B cell (primary cell): Measurements from ENCODE around the gene EPHB1. TPM values are rescaled to one million over a fixed set of nuclear protein-coding genes. Genes with fewer than 3 reads are reported as not detected.

Experiments
- ATAC-seq: fragments of 200-7000 bp; cut with Tn5 transposase; one replicate; pipeline ENCODE4 v1.10.0; 2021; ENCODE audit warnings: low read depth, mild to moderate bottlenecking, moderate number of reproducible peaks, moderate library complexity
- CTCF ChIA-PET: fragments of 350-600 bp; sonication (Branson Sonifier 250); formaldehyde crosslinking; loops from one replicate; lab custom pipeline; 2021; ENCODE audit warnings: antibody characterized with exemption, inconsistent platforms; lab: Charles Lee
- POLR2A ChIA-PET: fragments of 350-600 bp; sonication (Branson Sonifier 250); formaldehyde crosslinking; loops from one replicate; lab custom pipeline; 2021; ENCODE audit warnings: antibody characterized with exemption; lab: Charles Lee
- DNase-seq: peaks from one replicate; pipeline ENCODE4 v3.0.0; 2013
- H2AFZ ChIP-seq: 2 replicates; pipeline ENCODE4 v1.6.1; 2012; ENCODE audit warnings: mild to moderate bottlenecking, low read depth, low read length; ENCODE audit not compliant: insufficient read depth, poor library complexity, severe bottlenecking
- H3K27ac ChIP-seq, 2 donors: 1 replicate in 1 of 2; 2 replicates in 1 of 2; pipeline ENCODE4 v1.5.1; 2012 to 2013; ENCODE audit warnings: low read length in 2 of 2, mild to moderate bottlenecking in 2 of 2, moderate library complexity in 1 of 2
- H3K27me3 ChIP-seq, 4 experiments: fragments of 200-600 bp in 1 of 4; sonication (generic) in 1 of 4; replicated peaks in 1 of 4; 1 replicate in 2 of 4; 2 replicates in 2 of 4; pipeline versions ENCODE4 v1.6.1 to v1.7.0; 2013 to 2016; ENCODE audit warnings: low read length in 3 of 4, mild to moderate bottlenecking in 2 of 4, mixed read lengths in 1 of 4, moderate library complexity in 1 of 4; ENCODE audit not compliant: insufficient read depth in 4 of 4, control insufficient read depth in 3 of 4; ENCODE audit errors: control extremely low read depth in 1 of 4
- H3K36me3 ChIP-seq, 2 experiments: replicated peaks in 1 of 2; 1 replicate in 1 of 2; 2 replicates in 1 of 2; pipeline versions ENCODE4 v1.6.1 to v1.7.1; 2013; ENCODE audit warnings: low read length in 1 of 2; ENCODE audit not compliant: insufficient read depth in 2 of 2, control insufficient read depth in 1 of 2; ENCODE audit errors: control extremely low read depth in 1 of 2, extremely low read depth in 1 of 2
- H3K4me1 ChIP-seq, 2 donors: fragments of 200-600 bp in 1 of 2; sonication (generic) in 1 of 2; 1 replicate in 1 of 2; 2 replicates in 1 of 2; pipeline versions ENCODE4 v1.5.1 to v1.6.1; 2013 to 2017; ENCODE audit warnings: low read length in 2 of 2; ENCODE audit not compliant: control insufficient read depth in 2 of 2, insufficient read depth in 2 of 2
- H3K4me2 ChIP-seq: replicated peaks from 2 replicates; pipeline ENCODE3; 2012; ENCODE audit warnings: mild to moderate bottlenecking, low read depth, low read length; ENCODE audit not compliant: poor library complexity, severe bottlenecking
- H3K4me3 ChIP-seq, 5 experiments: fragments of 200-600 bp in 1 of 5; sonication (generic) in 1 of 5; 1 replicate in 3 of 5; 2 replicates in 2 of 5; pipeline versions ENCODE4 v1.5.1 to v1.7.0; 2011 to 2016; ENCODE audit warnings: low read length in 4 of 5, mild to moderate bottlenecking in 4 of 5, low read depth in 2 of 5, control low read depth in 1 of 5, moderate library complexity in 1 of 5; ENCODE audit not compliant: insufficient read depth in 1 of 5; ENCODE audit errors: control extremely low read depth in 1 of 5, extremely low read depth in 1 of 5
- H3K79me2 ChIP-seq: fragments of 200-600 bp; sonication (generic); one replicate; pipeline ENCODE4 v1.6.0; 2016; ENCODE audit warnings: low read length; ENCODE audit not compliant: control insufficient read depth, insufficient read depth
- H3K9ac ChIP-seq: fragments of 200-600 bp; sonication (generic); 2 replicates; pipeline ENCODE4 v1.6.1; 2017; ENCODE audit warnings: mild to moderate bottlenecking, low read length, moderate library complexity
- H3K9me3 ChIP-seq, 3 donors: one replicate each; pipeline versions ENCODE4 v1.6.1 to v1.7.1; 2013; ENCODE audit warnings: low read length in 2 of 3; ENCODE audit not compliant: control insufficient read depth in 2 of 3, insufficient read depth in 1 of 3; ENCODE audit errors: control extremely low read depth in 1 of 3
- H4K20me1 ChIP-seq: 2 replicates; pipeline ENCODE4 v1.6.0; 2012; ENCODE audit warnings: mild to moderate bottlenecking, low read length; ENCODE audit not compliant: insufficient read depth, control insufficient read depth, poor library complexity, severe bottlenecking
- H3K27ac Mint-ChIP-seq: one replicate; pipeline ENCODE4 v1.8.0; 2021; ENCODE audit warnings: mixed read lengths
- H3K27me3 Mint-ChIP-seq: one replicate; pipeline ENCODE4 v1.8.0; 2021; ENCODE audit warnings: mixed read lengths
- H3K4me1 Mint-ChIP-seq: one replicate; pipeline ENCODE4 v1.8.0; 2021; ENCODE audit warnings: mixed read lengths
- H3K4me3 Mint-ChIP-seq: one replicate; pipeline ENCODE4 v1.8.0; 2021; ENCODE audit warnings: mixed read lengths
- H3K9me3 Mint-ChIP-seq: one replicate; pipeline ENCODE4 v1.8.0; 2022; ENCODE audit warnings: mixed read lengths; ENCODE audit not compliant: insufficient read depth
- CTCF ChIP-seq: fragments of 200-600 bp; IDR thresholded peaks from one replicate; pipeline ENCODE4 v1.8.0; 2022; ENCODE audit warnings: antibody characterized with exemption, mild to moderate bottlenecking
- EZH2 ChIP-seq: IDR thresholded peaks from 2 replicates; pipeline ENCODE4 v1.6.1; 2012; ENCODE audit warnings: borderline replicate concordance, low read depth, mild to moderate bottlenecking, moderate library complexity, low read length; ENCODE audit not compliant: insufficient read depth, poor library complexity, severe bottlenecking
- WGBS: methylation state at CpG from one replicate; pipeline ENCODE4 v1.1.5; 2013; ENCODE audit warnings: missing lambda C conversion rate; ENCODE audit not compliant: insufficient coverage; 5-methylcytosine and 5-hydroxymethylcytosine counted together
- intact Hi-C: fragments of 100-400 bp; cut with micrococcal nuclease; formaldehyde crosslinking; loops from one replicate; pipeline ENCODE4 v1.10.0; 2022
- polyA plus RNA-seq: library from polyadenylated mRNA; depleted of rRNA; stranded (reverse); fragments of >200 nt; gene quantifications from 2 replicates; pipeline ENCODE4 v1.2.3, GENCODE V29; 2012
- total RNA-seq, 2 donors: library from RNA; stranded (reverse); fragments of 120-200 nt in 1 of 2; gene quantifications; 1 replicate in 1 of 2; 2 replicates in 1 of 2; pipeline versions ENCODE4 v1.2.3 to v1.2.4, GENCODE V29; 2013 to 2022

The EPHB1 gene
- total and polyA plus RNA-seq, 2 donors (not counting 1 experiment from before 2014, with no cell fraction given) = 0.01 TPM; not detected in 1

GRCh38 chr3:135235541-135235940 lies 440.5 kb downstream of the EPHB1 start:
- no peak for DNase-seq
- ATAC-seq = no peak
- ChIA-PET CTCF (no interaction called here), POLR2A (no interaction called here)
- Histone ChIP-seq H3K4me3 (no peak overlapping the region), H3K79me2 (no peaks in the 10 kb centered on the region), H3K9ac (no peak overlapping the region), H3K4me2 (no peak overlapping the region), H3K4me1 (no peaks in the 10 kb centered on the region), H3K27ac (no peak overlapping the region), H3K36me3 (no peaks in the 10 kb centered on the region), H3K9me3 (peaks cover 0 to 4% (median 0%) of the 10 kb centered on the region in 3 donors), H2AFZ (no peak overlapping the region), H4K20me1 (no peaks in the 10 kb centered on the region), H3K27me3 (no peaks in the 10 kb centered on the region)
- Mint-ChIP-seq H3K27ac (no peak overlapping the region), H3K4me1 (no peaks in the 10 kb centered on the region), H3K9me3 (peaks cover 6% of the 10 kb centered on the region), H3K27me3 (no peaks in the 10 kb centered on the region), H3K4me3 (no peak overlapping the region)
- intact Hi-C loops = no loop called here
- TF ChIP-seq EZH2 (no peak), CTCF (no peak)
- 90% methylated on average over 2 of the region's 5 CpGs for WGBS

GRCh38 chr3:135237371-135238143 lies 442.5 kb downstream of the EPHB1 start:
- Histone ChIP-seq H3K27ac (no peak overlapping the region), H2AFZ (no peak overlapping the region), H3K4me3 (no peak overlapping the region), H3K36me3 (no peaks in the 10 kb centered on the region), H3K9ac (no peak overlapping the region), H4K20me1 (no peaks in the 10 kb centered on the region), H3K9me3 (peaks cover 0 to 4% (median 0%) of the 10 kb centered on the region in 3 donors), H3K4me2 (no peak overlapping the region), H3K4me1 (no peaks in the 10 kb centered on the region), H3K79me2 (no peaks in the 10 kb centered on the region), H3K27me3 (no peaks in the 10 kb centered on the region)
- DNase-seq = no peak
- WGBS = 48% methylated on average over 3 of the region's 3 CpGs
- H3K4me1 Mint-ChIP-seq = no peaks in the 10 kb centered on the region
- H3K27ac Mint-ChIP-seq = no peak overlapping the region
- no peak for TF ChIP-seq CTCF
- TF ChIP-seq EZH2 = no peak
- H3K27me3 Mint-ChIP-seq = no peaks in the 10 kb centered on the region
- intact Hi-C loops = no loop called here
- H3K4me3 Mint-ChIP-seq = no peak overlapping the region
- no peak for ATAC-seq
- ChIA-PET CTCF (no interaction called here), POLR2A (no interaction called here)
- peaks cover 6% of the 10 kb centered on the region for H3K9me3 Mint-ChIP-seq
